Lung (tissue), 12 donors: ENCODE results near the gene B3GALT5. TPM values are rescaled to one million over a fixed set of nuclear protein-coding genes. Genes with fewer than 3 reads are reported as not detected.

ENCODE experiments used
- ATAC-seq: fragments of 200-7000 bp; cut with Tn5 transposase; one replicate; pipeline ENCODE4 v1.9.1; 2020; ENCODE audit warnings: moderate number of reproducible peaks; ENCODE audit not compliant: insufficient read depth, low FRiP score
- DNase-seq, 3 donors: peaks; one replicate each; pipeline ENCODE4 v3.0.0-alpha.2; 2013 to 2017
- H3K27ac ChIP-seq, 2 donors: one replicate each; pipeline ENCODE4 v1.5.1; 2013; ENCODE audit warnings: mild to moderate bottlenecking in 2 of 2, moderate library complexity in 2 of 2, control low read depth in 1 of 2, inconsistent platforms in 1 of 2, low read depth in 1 of 2, low read length in 1 of 2
- H3K27me3 ChIP-seq, 3 donors: one replicate each; pipeline ENCODE4 v1.5.1; 2013; ENCODE audit warnings: low read length in 2 of 3; ENCODE audit not compliant: control insufficient read depth in 3 of 3, insufficient read depth in 3 of 3
- H3K36me3 ChIP-seq, 4 donors: one replicate each; pipeline ENCODE4 v1.5.1; 2013; ENCODE audit warnings: low read length in 4 of 4, mild to moderate bottlenecking in 1 of 4, moderate library complexity in 1 of 4; ENCODE audit not compliant: control insufficient read depth in 4 of 4, insufficient read depth in 4 of 4
- H3K4me1 ChIP-seq, 5 donors: one replicate each; pipeline ENCODE4 v1.5.1; 2013; ENCODE audit warnings: low read length in 5 of 5, mild to moderate bottlenecking in 2 of 5, moderate library complexity in 1 of 5; ENCODE audit not compliant: control insufficient read depth in 5 of 5, insufficient read depth in 5 of 5
- H3K4me3 ChIP-seq: one replicate; pipeline ENCODE4 v1.5.1; 2013; ENCODE audit warnings: mild to moderate bottlenecking, control low read depth, moderate library complexity
- H3K9ac ChIP-seq, 2 donors: one replicate each; pipeline ENCODE4 v1.5.1; 2013; ENCODE audit warnings: low read length in 2 of 2, control low read depth in 1 of 2; ENCODE audit not compliant: insufficient read depth in 1 of 2
- H3K9me3 ChIP-seq, 4 donors: one replicate each; pipeline ENCODE4 v1.5.1; 2013; ENCODE audit warnings: low read length in 3 of 4, mild to moderate bottlenecking in 1 of 4, moderate library complexity in 1 of 4; ENCODE audit not compliant: control insufficient read depth in 4 of 4, insufficient read depth in 3 of 4
- CTCF ChIP-seq: IDR thresholded peaks from 2 replicates; pipeline ENCODE4 v1.5.1; 2012; ENCODE audit warnings: mild to moderate bottlenecking; ENCODE audit errors: control extremely low read depth, extremely low read depth
- WGBS, 2 donors: extraction: QIAGEN DNeasy Blood & Tissue Kit; methylation state at CpG; one replicate each; pipeline ENCODE4 v1.1.7; 2013; 5-methylcytosine and 5-hydroxymethylcytosine counted together
- polyA plus RNA-seq, 2 donors: library from polyadenylated mRNA; stranded (reverse); fragments of 200-250 nt; gene quantifications; one replicate each; pipeline ENCODE4 v1.2.1, GENCODE V29; 2013
- total RNA-seq, 2 donors: library from RNA; depleted of rRNA in 1 of 2; stranded (reverse); fragments of >200 nt in 1 of 2; gene quantifications; one replicate each; pipeline ENCODE4 v1.2.1, GENCODE V29; 2014 to 2021
- donor health status: control.
- donor health status: control.
- donor health status: Bipolar disorder and iron deficiency.
- donor health status: healthy.
- donor health status: DM: yes; HTN: yes; CAD: no.

The B3GALT5 gene
- total and polyA plus RNA-seq, 4 donors: 0.02 to 1.1 (median 0.50) TPM

- Histone ChIP-seq H3K9ac (no peak overlapping the region), H3K9me3 (no peaks in the 10 kb centered on the region), H3K27me3 (no peaks in the 10 kb centered on the region), H3K4me3 (no peak overlapping the region), H3K36me3 (no peaks in the 10 kb centered on the region), H3K4me1 (peaks cover 0 to 9% (median 0%) of the 10 kb centered on the region in 5 donors), H3K27ac (no peak overlapping the region)
- DNase-seq (no peak), ATAC-seq (no peak)
- TF ChIP-seq CTCF: no peak
- WGBS, 2 donors: 78 to 93% methylated on average over 5 of the region's 5 CpGs
Measured at GRCh38 chr21:39633770-39634181, 21.0 kb downstream of the B3GALT5 start.

GRCh38 chr21:39634507-39634906, 21.8 kb downstream of the B3GALT5 start:
- Histone ChIP-seq H3K27me3 (no peaks in the 10 kb centered on the region), H3K4me3 (no peak overlapping the region), H3K36me3 (no peaks in the 10 kb centered on the region), H3K4me1 (peaks cover 0 to 9% (median 0%) of the 10 kb centered on the region in 5 donors), H3K9ac (no peak overlapping the region), H3K9me3 (no peaks in the 10 kb centered on the region), H3K27ac (no peak overlapping the region)
- DNase-seq (no peak), ATAC-seq (no peak)
- 93 to 97% methylated on average over 10 of the region's 10 CpGs for WGBS, 2 donors
- TF ChIP-seq CTCF: no peak

- TF ChIP-seq CTCF: no peak
- Histone ChIP-seq H3K27ac (no peak overlapping the region), H3K27me3 (no peaks in the 10 kb centered on the region), H3K4me3 (no peak overlapping the region), H3K4me1 (peaks cover 0 to 3% (median 0%) of the 10 kb centered on the region in 5 donors), H3K9ac (no peak overlapping the region), H3K9me3 (peaks cover 0 to 2% (median 0%) of the 10 kb centered on the region in 4 donors), H3K36me3 (no peaks in the 10 kb centered on the region)
- no peak for ATAC-seq
- 63 to 74% methylated on average over 8 of the region's 8 CpGs for WGBS, 2 donors
- no peak for DNase-seq
Measured at GRCh38 chr21:39637197-39637970, 24.6 kb downstream of the B3GALT5 start.

GRCh38 chr21:39637971-39638240, 25.2 kb downstream of the B3GALT5 start:
- 53 to 65% methylated on average over 5 of the region's 5 CpGs for WGBS, 2 donors
- H3K9me3 ChIP-seq: peaks cover 0 to 2% (median 0%) of the 10 kb centered on the region in 4 donors

More at GRCh38 chr21:39637971-39638240, 25.2 kb downstream of the B3GALT5 start:
- H3K4me1 ChIP-seq: peaks cover 0 to 3% (median 0%) of the 10 kb centered on the region in 5 donors
- no peak overlapping the region for H3K27ac ChIP-seq
- no peak for TF ChIP-seq CTCF
- DNase-seq (no peak), ATAC-seq (no peak)
- no peaks in the 10 kb centered on the region for H3K36me3 ChIP-seq
- no peaks in the 10 kb centered on the region for H3K27me3 ChIP-seq
- H3K9ac ChIP-seq: no peak overlapping the region
- no peak overlapping the region for H3K4me3 ChIP-seq
